ENCODE data around the gene CRIM1. TPM values are rescaled to one million over a fixed set of nuclear protein-coding genes. Genes with fewer than 3 reads are reported as not detected.

Gene CRIM1
- total RNA-seq, 4 donors from 2014 or later: 72.6 to 162 (median 112) TPM

GRCh38 chr2:36486521-36487044, 131.0 kb downstream of the CRIM1 start:
- TF ChIP-seq EP300 (IDR thresholded peaks at IDR 0.05) (no peak), CTCF (IDR thresholded peaks at IDR 0.05) (no peak), POLR2AphosphoS5 (IDR thresholded peaks at IDR 0.05) (no peak), POLR2A (IDR thresholded peaks at IDR 0.05) (no peak)
- no peak overlapping the region for H3K4me3 ChIP-seq
- H3K9me3 ChIP-seq: no peaks in the 10 kb centered on the region
- H3K4me1 ChIP-seq: peaks cover 27% of the 10 kb centered on the region
- H3K27ac ChIP-seq: peak overlapping the region; percentile 62
- 43% methylated on average over 1 of the region's 1 CpG for whole genome bisulfite sequencing
- peaks cover 5% of the 10 kb centered on the region for H3K36me3 ChIP-seq
- H3K27me3 ChIP-seq: no peaks in the 10 kb centered on the region
- no peak for DNase-seq (ENCODE audit: low spot score in 2 of 2)

GRCh38 chr2:36487947-36488346, 132.4 kb downstream of the CRIM1 start:
- H3K27ac ChIP-seq: no peak overlapping the region
- TF ChIP-seq POLR2A (IDR thresholded peaks at IDR 0.05) (no peak), POLR2AphosphoS5 (IDR thresholded peaks at IDR 0.05) (no peak), CTCF (IDR thresholded peaks at IDR 0.05) (no peak), EP300 (IDR thresholded peaks at IDR 0.05) (no peak)

GRCh38 chr2:36489281-36489680, 133.7 kb downstream of the CRIM1 start:
- no peak overlapping the region for H3K4me3 ChIP-seq
- H3K27ac ChIP-seq: peak overlapping the region; percentile 25
- DNase-seq (ENCODE audit: low spot score in 2 of 2): no peak
- WGBS: 48% methylated on average over 5 of the region's 5 CpGs
- H3K27me3 ChIP-seq: no peaks in the 10 kb centered on the region
- no peak for TF ChIP-seq POLR2A (IDR thresholded peaks at IDR 0.05)
- TF ChIP-seq POLR2AphosphoS5 (IDR thresholded peaks at IDR 0.05): no peak
- TF ChIP-seq EP300 (IDR thresholded peaks at IDR 0.05): no peak
- no peak for TF ChIP-seq CTCF (IDR thresholded peaks at IDR 0.05)
- H3K4me1 ChIP-seq: peaks cover 26% of the 10 kb centered on the region
- no peaks in the 10 kb centered on the region for H3K9me3 ChIP-seq
- no peaks in the 10 kb centered on the region for H3K36me3 ChIP-seq

More at GRCh38 chr2:36487947-36488346, 132.4 kb downstream of the CRIM1 start:
- no peaks in the 10 kb centered on the region for H3K27me3 ChIP-seq
- H3K9me3 ChIP-seq: no peaks in the 10 kb centered on the region
- no peak for DNase-seq (ENCODE audit: low spot score in 2 of 2)
- no peak overlapping the region for H3K4me3 ChIP-seq
- H3K4me1 ChIP-seq: peaks cover 27% of the 10 kb centered on the region
- 99% methylated on average over 4 of the region's 4 CpGs for WGBS
- H3K36me3 ChIP-seq: no peaks in the 10 kb centered on the region

- TF ChIP-seq EP300 (IDR thresholded peaks at IDR 0.05) (no peak), POLR2A (IDR thresholded peaks at IDR 0.05) (no peak), POLR2AphosphoS5 (IDR thresholded peaks at IDR 0.05) (no peak), CTCF (IDR thresholded peaks at IDR 0.05) (no peak)
- Histone ChIP-seq H3K4me3 (no peak overlapping the region), H3K36me3 (no peaks in the 10 kb centered on the region), H3K27me3 (no peaks in the 10 kb centered on the region), H3K4me1 (peaks cover 11% of the 10 kb centered on the region), H3K27ac (no peak overlapping the region), H3K9me3 (no peaks in the 10 kb centered on the region)
- no peak for DNase-seq (ENCODE audit: low spot score in 2 of 2)
- 60% methylated on average over 4 of the region's 4 CpGs for whole genome bisulfite sequencing
Measured at GRCh38 chr2:36490749-36491148, 135.2 kb downstream of the CRIM1 start.

- no peak for DNase-seq (ENCODE audit: low spot score in 2 of 2)
- Histone ChIP-seq H3K4me1 (no peaks in the 10 kb centered on the region), H3K9me3 (no peaks in the 10 kb centered on the region), H3K36me3 (no peaks in the 10 kb centered on the region), H3K27ac (no peak overlapping the region), H3K4me3 (no peak overlapping the region), H3K27me3 (no peaks in the 10 kb centered on the region)
- WGBS: 68% methylated on average over 6 of the region's 6 CpGs
- no peak for TF ChIP-seq CTCF (IDR thresholded peaks at IDR 0.05)
- TF ChIP-seq POLR2A (IDR thresholded peaks at IDR 0.05): no peak
- no peak for TF ChIP-seq POLR2AphosphoS5 (IDR thresholded peaks at IDR 0.05)
- TF ChIP-seq EP300 (IDR thresholded peaks at IDR 0.05): no peak
Measured at GRCh38 chr2:36492216-36492945, 136.8 kb downstream of the CRIM1 start.

Data from suprapubic skin (tissue), 4 donors.